ENCODE data around the gene TNFSF15. TPM values are rescaled to one million over a fixed set of nuclear protein-coding genes. Genes with fewer than 3 reads are reported as not detected.

TNFSF15 gene
- total RNA-seq, 2 experiments from 2014 or later: 0.47 to 0.50 TPM

GRCh38 chr9:114844766-114845165 lies 38.9 kb upstream of the TNFSF15 start:
- no peaks in the 10 kb centered on the region for H3K27me3 Mint-ChIP-seq
- no peak overlapping the region for H3K4me3 Mint-ChIP-seq
- peaks cover 7% of the 10 kb centered on the region for H3K4me1 Mint-ChIP-seq
- no peaks in the 10 kb centered on the region for H3K9me3 Mint-ChIP-seq (ENCODE audit: low read depth)
- ChIA-PET CTCF (no interaction called here), POLR2A (no interaction called here)
- no peak for DNase-seq
- H3K36me3 Mint-ChIP-seq (ENCODE audit: low read depth): no peaks in the 10 kb centered on the region
- H3K27ac Mint-ChIP-seq: no peak overlapping the region
- intact Hi-C loops (cut with DNase I, micrococcal nuclease): no loop called here
- no peak for ATAC-seq

GRCh38 chr9:114837923-114838322 lies 32.1 kb upstream of the TNFSF15 start:
- H3K9me3 Mint-ChIP-seq (ENCODE audit: low read depth): no peaks in the 10 kb centered on the region
- peaks cover 9% of the 10 kb centered on the region for H3K4me1 Mint-ChIP-seq
- ChIA-PET CTCF (no interaction called here), POLR2A (no interaction called here)
- no peaks in the 10 kb centered on the region for H3K27me3 Mint-ChIP-seq
- H3K36me3 Mint-ChIP-seq (ENCODE audit: low read depth): peaks cover 3% of the 10 kb centered on the region
- no peak overlapping the region for H3K27ac Mint-ChIP-seq
- H3K4me3 Mint-ChIP-seq: no peak overlapping the region
- DNase-seq: no peak
- ATAC-seq: peak; percentile 73
- intact Hi-C loops (cut with DNase I, micrococcal nuclease): no loop called here

- DNase-seq: peak; percentile 45
- peak; percentile 89 for ATAC-seq
- Mint-ChIP-seq H3K9me3 (ENCODE audit: low read depth) (peaks cover 3% of the 10 kb centered on the region), H3K4me3 (no peak overlapping the region), H3K4me1 (peaks cover 9% of the 10 kb centered on the region), H3K27me3 (no peaks in the 10 kb centered on the region), H3K27ac (no peak overlapping the region), H3K36me3 (ENCODE audit: low read depth) (peaks cover 3% of the 10 kb centered on the region)
- ChIA-PET POLR2A (no interaction called here), CTCF (interaction anchor here (0.7 kb wide), 1 partner anchor 16 kb away, joined by 4 read pairs; no protein-coding TSS in a partner anchor)
- intact Hi-C loops (cut with DNase I, micrococcal nuclease): no loop called here
Observed at GRCh38 chr9:114836769-114837168, 30.9 kb upstream of the TNFSF15 start.

- intact Hi-C loops (cut with DNase I, micrococcal nuclease): no loop called here
- Mint-ChIP-seq H3K4me1 (peaks cover 9% of the 10 kb centered on the region), H3K4me3 (no peak overlapping the region), H3K9me3 (ENCODE audit: low read depth) (peaks cover 3% of the 10 kb centered on the region), H3K27ac (no peak overlapping the region), H3K36me3 (ENCODE audit: low read depth) (peaks cover 3% of the 10 kb centered on the region), H3K27me3 (no peaks in the 10 kb centered on the region)
- POLR2A ChIA-PET: no interaction called here
- CTCF ChIA-PET: interaction anchor here (0.8 to 1.3 kb wide), 3 partner anchors 11 to 96 kb away, joined by 3 to 4 read pairs (median 3); no protein-coding TSS in a partner anchor
- DNase-seq (no peak), ATAC-seq (no peak)
Observed at GRCh38 chr9:114834386-114834785, 28.5 kb upstream of the TNFSF15 start.

GRCh38 chr9:114830546-114830945 lies 24.7 kb upstream of the TNFSF15 start:
- H3K36me3 Mint-ChIP-seq (ENCODE audit: low read depth): no peaks in the 10 kb centered on the region
- ATAC-seq (no peak), DNase-seq (no peak)
- no peak overlapping the region for H3K4me3 Mint-ChIP-seq
- CTCF ChIA-PET: interaction anchor here (0.9 kb wide), 1 partner anchor 184 kb away, joined by 4 read pairs; no protein-coding TSS in a partner anchor
- H3K27me3 Mint-ChIP-seq: no peaks in the 10 kb centered on the region
- H3K9me3 Mint-ChIP-seq (ENCODE audit: low read depth): peaks cover 3% of the 10 kb centered on the region
- no peak overlapping the region for H3K27ac Mint-ChIP-seq
- POLR2A ChIA-PET: interaction anchor here (1.0 kb wide), 1 partner anchor 138 kb away, joined by 3 read pairs; no protein-coding TSS in a partner anchor
- H3K4me1 Mint-ChIP-seq: peaks cover 17% of the 10 kb centered on the region
- intact Hi-C loops (cut with DNase I, micrococcal nuclease): no loop called here

- DNase-seq (no peak), ATAC-seq (no peak)
- Mint-ChIP-seq H3K36me3 (ENCODE audit: low read depth) (no peaks in the 10 kb centered on the region), H3K27me3 (no peaks in the 10 kb centered on the region), H3K4me3 (no peak overlapping the region), H3K4me1 (peaks cover 17% of the 10 kb centered on the region), H3K27ac (no peak overlapping the region), H3K9me3 (ENCODE audit: low read depth) (peaks cover 3% of the 10 kb centered on the region)
- CTCF ChIA-PET: interaction anchor here (0.9 kb wide), 1 partner anchor 185 kb away, joined by 4 read pairs; no protein-coding TSS in a partner anchor
- POLR2A ChIA-PET: no interaction called here
- intact Hi-C loops (cut with DNase I, micrococcal nuclease): loop anchor here in 1 of 2 experiments (5.0 kb wide), 1 partner anchor 67 kb away; no protein-coding TSS in a partner anchor
Observed at GRCh38 chr9:114829574-114830440, 24.0 kb upstream of the TNFSF15 start.

- intact Hi-C loops (cut with DNase I, micrococcal nuclease): loop anchor here in 1 of 2 experiments (5.0 kb wide), 1 partner anchor 69 kb away; no protein-coding TSS in a partner anchor
- Mint-ChIP-seq H3K9me3 (ENCODE audit: low read depth) (peaks cover 3% of the 10 kb centered on the region), H3K4me3 (no peak overlapping the region), H3K36me3 (ENCODE audit: low read depth) (no peaks in the 10 kb centered on the region), H3K27ac (no peak overlapping the region), H3K4me1 (peaks cover 17% of the 10 kb centered on the region), H3K27me3 (no peaks in the 10 kb centered on the region)
- ATAC-seq (peak; percentile 7), DNase-seq (no peak)
- POLR2A ChIA-PET: no interaction called here
- CTCF ChIA-PET: interaction anchor here (0.6 to 1.2 kb wide), 4 partner anchors 14 to 168 kb away, joined by 3 to 5 read pairs (median 3); no protein-coding TSS in a partner anchor
Observed at GRCh38 chr9:114828303-114828650, 22.4 kb upstream of the TNFSF15 start.

- ChIA-PET CTCF (interaction anchor here (0.5 to 1.2 kb wide), 4 partner anchors 13 to 167 kb away, joined by 3 to 5 read pairs (median 3); no protein-coding TSS in a partner anchor), POLR2A (no interaction called here)
- Mint-ChIP-seq H3K9me3 (ENCODE audit: low read depth) (peaks cover 3% of the 10 kb centered on the region), H3K27me3 (no peaks in the 10 kb centered on the region), H3K4me3 (no peak overlapping the region), H3K4me1 (peaks cover 20% of the 10 kb centered on the region), H3K36me3 (ENCODE audit: low read depth) (no peaks in the 10 kb centered on the region), H3K27ac (peak overlapping the region; percentile 28)
- DNase-seq (peak; percentile 53), ATAC-seq (peak; percentile 98)
- intact Hi-C loops (cut with DNase I, micrococcal nuclease): loop anchor here in 1 of 2 experiments (5.0 kb wide), 1 partner anchor 70 kb away; no protein-coding TSS in a partner anchor
Observed at GRCh38 chr9:114827641-114828302, 21.9 kb upstream of the TNFSF15 start.

- intact Hi-C loops (cut with DNase I, micrococcal nuclease): loop anchor here in 1 of 2 experiments (5.0 kb wide), 1 partner anchor 71 kb away; no protein-coding TSS in a partner anchor
Observed at GRCh38 chr9:114826431-114826830, 20.6 kb upstream of the TNFSF15 start.

GRCh38 chr9:114825126-114825795 lies 19.4 kb upstream of the TNFSF15 start:
- H3K27ac Mint-ChIP-seq: no peak overlapping the region
- CTCF ChIA-PET: interaction anchor here (0.7 to 1.3 kb wide), 2 partner anchors 10 to 190 kb away, joined by 3 read pairs; no protein-coding TSS in a partner anchor

More at GRCh38 chr9:114826431-114826830, 20.6 kb upstream of the TNFSF15 start:
- ATAC-seq (no peak), DNase-seq (no peak)
- H3K27ac Mint-ChIP-seq: no peak overlapping the region
- ChIA-PET POLR2A (no interaction called here), CTCF (no interaction called here)
- no peak overlapping the region for H3K4me3 Mint-ChIP-seq
- H3K9me3 Mint-ChIP-seq (ENCODE audit: low read depth): no peaks in the 10 kb centered on the region
- H3K4me1 Mint-ChIP-seq: peaks cover 28% of the 10 kb centered on the region
- H3K27me3 Mint-ChIP-seq: no peaks in the 10 kb centered on the region
- no peaks in the 10 kb centered on the region for H3K36me3 Mint-ChIP-seq (ENCODE audit: low read depth)

GRCh38 chr9:114824110-114824509 lies 18.3 kb upstream of the TNFSF15 start:
- Mint-ChIP-seq H3K27ac (no peak overlapping the region), H3K4me1 (peaks cover 28% of the 10 kb centered on the region), H3K9me3 (ENCODE audit: low read depth) (no peaks in the 10 kb centered on the region), H3K4me3 (no peak overlapping the region), H3K27me3 (no peaks in the 10 kb centered on the region), H3K36me3 (ENCODE audit: low read depth) (peaks cover 2% of the 10 kb centered on the region)
- ATAC-seq (no peak), DNase-seq (no peak)
- CTCF ChIA-PET: interaction anchor here (0.6 to 1.0 kb wide), 3 partner anchors 10 to 143 kb away, joined by 3 read pairs; no protein-coding TSS in a partner anchor
- POLR2A ChIA-PET: interaction anchor here (0.8 kb wide), 1 partner anchor 118 kb away, joined by 3 read pairs; no protein-coding TSS in a partner anchor
- intact Hi-C loops (cut with DNase I, micrococcal nuclease): no loop called here

More at GRCh38 chr9:114825126-114825795, 19.4 kb upstream of the TNFSF15 start:
- no peaks in the 10 kb centered on the region for H3K27me3 Mint-ChIP-seq
- H3K36me3 Mint-ChIP-seq (ENCODE audit: low read depth): peaks cover 2% of the 10 kb centered on the region
- intact Hi-C loops (cut with DNase I, micrococcal nuclease): loop anchor here in 1 of 2 experiments (5.0 kb wide), 1 partner anchor 72 kb away; no protein-coding TSS in a partner anchor
- no peak overlapping the region for H3K4me3 Mint-ChIP-seq
- DNase-seq (no peak), ATAC-seq (no peak)
- H3K4me1 Mint-ChIP-seq: peaks cover 28% of the 10 kb centered on the region
- POLR2A ChIA-PET: interaction anchor here (0.6 to 0.8 kb wide), 2 partner anchors 119 to 145 kb away, joined by 3 to 7 read pairs; no protein-coding TSS in a partner anchor
- H3K9me3 Mint-ChIP-seq (ENCODE audit: low read depth): no peaks in the 10 kb centered on the region

All from activated CD4-positive, alpha-beta T cell treated with anti-CD3 and anti-CD28 coated beads for 36 hours (primary cell).